ENCODE measurements around the gene LEMD2.

LEMD2 gene

GRCh38 chr6:33819021-33819420, 30.1 kb upstream of the LEMD2 start:
- DNase-seq (ENCODE audit: low read depth in 3 of 3) = no peak

- no peak for DNase-seq (ENCODE audit: low read depth in 3 of 3)
Observed at GRCh38 chr6:33818293-33818692, 29.4 kb upstream of the LEMD2 start.

GRCh38 chr6:33817489-33817888, 28.6 kb upstream of the LEMD2 start:
- no peak for DNase-seq (ENCODE audit: low read depth in 3 of 3)

- no peak for DNase-seq (ENCODE audit: low read depth in 3 of 3)
Observed at GRCh38 chr6:33816911-33817310, 28.0 kb upstream of the LEMD2 start.

- DNase-seq (ENCODE audit: low read depth in 3 of 3) = no peak
Observed at GRCh38 chr6:33815854-33816253, 26.9 kb upstream of the LEMD2 start.

- no peak for DNase-seq (ENCODE audit: low read depth in 3 of 3)
Observed at GRCh38 chr6:33813990-33814985, 25.4 kb upstream of the LEMD2 start.

- no peak for DNase-seq (ENCODE audit: low read depth in 3 of 3)
Observed at GRCh38 chr6:33813246-33813904, 24.4 kb upstream of the LEMD2 start.

GRCh38 chr6:33812669-33813068, 23.7 kb upstream of the LEMD2 start:
- DNase-seq (ENCODE audit: low read depth in 3 of 3) = no peak

- DNase-seq (ENCODE audit: low read depth in 3 of 3) = no peak
Observed at GRCh38 chr6:33809594-33809993, 20.7 kb upstream of the LEMD2 start.

- no peak for DNase-seq (ENCODE audit: low read depth in 3 of 3)
Observed at GRCh38 chr6:33808641-33809180, 19.8 kb upstream of the LEMD2 start.

GRCh38 chr6:33807606-33808005, 18.7 kb upstream of the LEMD2 start:
- DNase-seq (ENCODE audit: low read depth in 3 of 3) = no peak

- DNase-seq (ENCODE audit: low read depth in 3 of 3) = no peak
Observed at GRCh38 chr6:33806841-33807240, 17.9 kb upstream of the LEMD2 start.

GRCh38 chr6:33803571-33804053, 14.7 kb upstream of the LEMD2 start, which contains the start of gene MLN:
Gene MLN, minus strand, starts transcription at chr6:33804003. Its CDS starts 2,840 bp downstream, at chr6:33801163.
- DNase-seq (ENCODE audit: low read depth in 3 of 3) = no peak

GRCh38 chr6:33802186-33802958, 13.4 kb upstream of the LEMD2 start:
- no peak for DNase-seq (ENCODE audit: low read depth in 3 of 3)

GRCh38 chr6:33801611-33802010, 12.7 kb upstream of the LEMD2 start:
- no peak for DNase-seq (ENCODE audit: low read depth in 3 of 3)

GRCh38 chr6:33800248-33800969, 11.5 kb upstream of the LEMD2 start:
- no peak for DNase-seq (ENCODE audit: low read depth in 3 of 3)

- DNase-seq (ENCODE audit: low read depth in 3 of 3) = no peak
Observed at GRCh38 chr6:33799454-33800113, 10.7 kb upstream of the LEMD2 start.

- no peak for DNase-seq (ENCODE audit: low read depth in 3 of 3)
Observed at GRCh38 chr6:33798343-33798848, 9.5 kb upstream of the LEMD2 start.

- DNase-seq (ENCODE audit: low read depth in 3 of 3) = no peak
Observed at GRCh38 chr6:33797626-33798342, 8.9 kb upstream of the LEMD2 start.

Data from stimulated activated CD4-positive, alpha-beta T cell treated with anti-CD3 and anti-CD28 coated beads, TNF-alpha, amount 100 ng/mL, for 4 hours (primary cell).